PC-9 (cell line): ENCODE results near the gene CABLES2.

ENCODE experiments used
- EZH2 ChIP-seq: fragments of 200-600 bp; sonication (generic); IDR thresholded peaks from 2 replicates; pipeline ENCODE4 v1.8.0; 2017; ENCODE audit warnings: antibody characterized with exemption, low read depth
- TF ChIP-seq, protein P1 (sequence below): fragments of 200-600 bp; sonication (generic); conservative IDR thresholded peaks from 2 replicates; pipeline ENCODE4 v1.6.1; 2017; ENCODE audit warnings: mixed run types, antibody characterized with exemption, mild to moderate bottlenecking, moderate library complexity

DNA sequence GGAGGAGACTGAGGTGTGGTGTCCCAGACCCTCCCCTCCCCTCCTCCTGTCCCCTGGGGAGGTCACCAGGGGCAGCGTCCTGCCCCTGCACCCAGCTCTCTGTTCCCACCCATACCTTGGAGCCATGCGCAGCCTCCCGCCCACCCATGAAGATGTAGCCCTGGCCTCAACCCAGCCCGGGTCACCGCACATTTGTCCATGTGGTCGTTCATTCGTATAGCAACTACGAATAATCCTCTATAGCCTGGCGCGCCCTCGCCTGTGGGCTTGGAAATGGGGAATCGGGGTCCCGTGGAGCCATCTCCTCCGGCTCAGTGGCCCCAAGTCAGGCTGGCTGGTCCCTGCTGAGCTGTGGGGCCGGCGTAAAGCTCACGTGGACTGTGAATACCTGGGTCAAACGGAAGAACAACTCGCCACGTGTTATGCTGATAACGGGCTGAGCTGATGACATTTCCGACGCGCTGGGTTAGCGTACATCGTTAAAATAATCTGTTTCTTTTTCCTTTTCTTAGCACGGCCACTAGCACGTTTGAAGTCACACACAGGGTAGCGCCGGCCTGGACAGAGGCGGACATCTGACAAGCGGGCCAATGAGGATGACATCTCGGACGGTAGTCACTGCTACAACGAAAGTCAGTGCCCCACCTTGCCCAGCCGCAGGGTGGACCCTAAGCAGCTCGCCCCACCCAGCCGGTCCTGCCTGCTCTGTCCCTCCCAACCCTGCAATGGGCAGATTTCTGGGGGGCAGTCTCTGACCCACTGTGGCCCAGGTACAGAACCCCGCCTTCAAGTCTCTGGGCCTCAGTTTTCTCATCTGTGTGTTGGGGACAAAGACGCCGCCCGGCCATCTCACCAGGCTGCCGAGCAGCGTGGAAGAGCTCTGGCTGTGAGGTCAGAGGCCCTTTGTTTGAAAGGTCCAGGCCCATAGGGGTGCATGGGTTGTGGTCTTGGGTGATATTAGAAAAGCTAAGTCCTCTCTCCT is 40.1 kb upstream of the CABLES2 start:
- TF ChIP-seq, protein P1, sequence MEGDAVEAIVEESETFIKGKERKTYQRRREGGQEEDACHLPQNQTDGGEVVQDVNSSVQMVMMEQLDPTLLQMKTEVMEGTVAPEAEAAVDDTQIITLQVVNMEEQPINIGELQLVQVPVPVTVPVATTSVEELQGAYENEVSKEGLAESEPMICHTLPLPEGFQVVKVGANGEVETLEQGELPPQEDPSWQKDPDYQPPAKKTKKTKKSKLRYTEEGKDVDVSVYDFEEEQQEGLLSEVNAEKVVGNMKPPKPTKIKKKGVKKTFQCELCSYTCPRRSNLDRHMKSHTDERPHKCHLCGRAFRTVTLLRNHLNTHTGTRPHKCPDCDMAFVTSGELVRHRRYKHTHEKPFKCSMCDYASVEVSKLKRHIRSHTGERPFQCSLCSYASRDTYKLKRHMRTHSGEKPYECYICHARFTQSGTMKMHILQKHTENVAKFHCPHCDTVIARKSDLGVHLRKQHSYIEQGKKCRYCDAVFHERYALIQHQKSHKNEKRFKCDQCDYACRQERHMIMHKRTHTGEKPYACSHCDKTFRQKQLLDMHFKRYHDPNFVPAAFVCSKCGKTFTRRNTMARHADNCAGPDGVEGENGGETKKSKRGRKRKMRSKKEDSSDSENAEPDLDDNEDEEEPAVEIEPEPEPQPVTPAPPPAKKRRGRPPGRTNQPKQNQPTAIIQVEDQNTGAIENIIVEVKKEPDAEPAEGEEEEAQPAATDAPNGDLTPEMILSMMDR, result no peak
- no peak for TF ChIP-seq EZH2
